HepG2 (cell line): ENCODE measurements around the gene SPP1. TPM values are rescaled to one million over a fixed set of nuclear protein-coding genes. Genes with fewer than 3 reads are reported as not detected.

ENCODE experiments used
- FIP1L1 ChIP-seq: fragments of 200-400 bp; formaldehyde crosslinking; IDR thresholded peaks from 2 replicates; pipeline ENCODE4 v1.6.1; 2018; ENCODE audit warnings: low read depth, mild to moderate bottlenecking, low read length, moderate library complexity, borderline replicate concordance; ENCODE audit not compliant: insufficient read depth
- GATAD2A ChIP-seq: IDR thresholded peaks from 2 replicates; pipeline ENCODE4 v1.6.1; 2016
- GFI1 ChIP-seq: sonication (generic); formaldehyde crosslinking; IDR thresholded peaks from 2 replicates; pipeline ENCODE4 v1.5.0; 2020; ENCODE audit warnings: missing genetic modification reagents, mild to moderate bottlenecking, borderline replicate concordance
- HOXA5 ChIP-seq: sonication (generic); formaldehyde crosslinking; IDR thresholded peaks from 2 replicates; pipeline ENCODE4 v1.4.0; 2020; ENCODE audit warnings: missing genetic modification reagents
- KDM6A ChIP-seq: IDR thresholded peaks from 2 replicates; pipeline ENCODE4 v1.6.1; 2016; ENCODE audit warnings: low read depth
- KLF15 ChIP-seq: sonication (generic); formaldehyde crosslinking; IDR thresholded peaks from 2 replicates; pipeline ENCODE4 v1.8.1; 2023; ENCODE audit warnings: borderline replicate concordance, mild to moderate bottlenecking, inconsistent platforms, missing genetic modification reagents, mixed read lengths
- KLF16 ChIP-seq, 2 experiments: sonication (generic) in 1 of 2; formaldehyde crosslinking in 1 of 2; IDR thresholded peaks; 2 replicates each; pipeline versions ENCODE4 v1.6.1 to v1.8.0; 2016 to 2023; ENCODE audit warnings: missing genetic modification reagents in 2 of 2, missing compliant biosample characterization in 1 of 2
- MLLT10 ChIP-seq: sonication (generic); formaldehyde crosslinking; IDR thresholded peaks from 2 replicates; pipeline ENCODE4 v1.4.0; 2020; ENCODE audit warnings: missing genetic modification reagents
- NFIB ChIP-seq: sonication (generic); formaldehyde crosslinking; IDR thresholded peaks from 2 replicates; pipeline ENCODE4 v1.9.0; 2021; ENCODE audit warnings: missing genetic modification reagents, mild to moderate bottlenecking, borderline replicate concordance
- NKX3-1 ChIP-seq: sonication (generic); formaldehyde crosslinking; IDR thresholded peaks from 2 replicates; pipeline ENCODE4 v1.5.0; 2020; ENCODE audit warnings: missing genetic modification reagents
- ONECUT2 ChIP-seq: sonication (generic); formaldehyde crosslinking; IDR thresholded peaks from 2 replicates; pipeline ENCODE4 v1.4.0; 2020; ENCODE audit warnings: missing genetic modification reagents
- RAD21 ChIP-seq: fragments of 450-650 bp; formaldehyde crosslinking; IDR thresholded peaks from 2 replicates; pipeline ENCODE4 v1.5.0; 2020; ENCODE audit warnings: mild to moderate bottlenecking
- RCOR2 ChIP-seq: IDR thresholded peaks from 2 replicates; pipeline ENCODE4 v1.6.1; 2016; ENCODE audit warnings: missing biosample characterization, missing genetic modification reagents
- RFX3 ChIP-seq: IDR thresholded peaks from 2 replicates; pipeline ENCODE4 v1.6.1; 2016; ENCODE audit warnings: missing biosample characterization, missing genetic modification reagents
- SMAD1 ChIP-seq: sonication (generic); formaldehyde crosslinking; IDR thresholded peaks from 2 replicates; pipeline ENCODE4 v1.4.0; 2020; ENCODE audit warnings: missing genetic modification reagents, low read depth, mild to moderate bottlenecking, borderline replicate concordance
- SMC3 ChIP-seq: IDR thresholded peaks from 2 replicates; pipeline ENCODE4 v1.6.1; 2011; ENCODE audit warnings: low read length, improper control_type of control experiment
- THAP11 ChIP-seq: IDR thresholded peaks from 2 replicates; pipeline ENCODE4 v1.6.1; 2016; ENCODE audit warnings: missing biosample characterization, missing genetic modification reagents
- THYN1 ChIP-seq: sonication (generic); formaldehyde crosslinking; IDR thresholded peaks from 2 replicates; pipeline ENCODE4 v1.8.1; 2023; ENCODE audit warnings: low read depth, mild to moderate bottlenecking, moderate library complexity, missing genetic modification reagents, borderline replicate concordance
- ZBTB42 ChIP-seq: sonication (generic); formaldehyde crosslinking; IDR thresholded peaks from 2 replicates; pipeline ENCODE4 v1.5.0; 2020; ENCODE audit warnings: mild to moderate bottlenecking, missing genetic modification reagents
- ZNF232 ChIP-seq: sonication (generic); formaldehyde crosslinking; IDR thresholded peaks from 2 replicates; pipeline ENCODE4 v1.4.0; 2020; ENCODE audit warnings: missing genetic modification reagents, borderline replicate concordance
- ZNF350 ChIP-seq: sonication (generic); formaldehyde crosslinking; IDR thresholded peaks from 2 replicates; pipeline ENCODE4 v1.4.0; 2020; ENCODE audit warnings: mild to moderate bottlenecking, low read depth, missing genetic modification reagents, borderline replicate concordance
- ZNF562 ChIP-seq: sonication (generic); formaldehyde crosslinking; IDR thresholded peaks from 2 replicates; pipeline ENCODE4 v1.8.0; 2022; ENCODE audit warnings: missing genetic modification reagents, borderline replicate concordance
- ZNF709 ChIP-seq: sonication (generic); formaldehyde crosslinking; IDR thresholded peaks from 2 replicates; pipeline ENCODE4 v1.5.0; 2020; ENCODE audit warnings: mild to moderate bottlenecking, missing genetic modification reagents
- ZNF781 ChIP-seq: sonication (generic); formaldehyde crosslinking; IDR thresholded peaks from 2 replicates; pipeline ENCODE4 v1.5.1; 2020; ENCODE audit warnings: borderline replicate concordance, mild to moderate bottlenecking, missing genetic modification reagents; ENCODE audit errors: not compliant biosample characterization
- polyA plus RNA-seq, 8 experiments: library from polyadenylated mRNA; depleted of rRNA in 3 of 8; stranded (reverse) in 7 of 8; unstranded in 1 of 8; fragments of >200 nt; fragmentation: Illumina TruSeq in 4 of 8; extraction: Trizol in 4 of 8; gene quantifications; 2 replicates each; pipeline versions ENCODE4 v1.2.1 to v1.2.3, GENCODE V29; 2011 to 2016; ENCODE audit warnings: low read depth in 4 of 8, missing spikeins in 1 of 8, mixed read lengths in 1 of 8; ENCODE audit not compliant: insufficient read depth in 1 of 8
- total RNA-seq, 5 experiments: library from RNA; depleted of rRNA; stranded (reverse); fragments of >200 nt; fragmentation: Illumina TruSeq; extraction: Trizol; gene quantifications; 2 replicates each; pipeline ENCODE4 v1.2.3, GENCODE V29; 2016; ENCODE audit warnings: low read depth in 1 of 5
- TF ChIP-seq, protein P1 (sequence below): sonication (generic); formaldehyde crosslinking; conservative IDR thresholded peaks from 2 replicates; pipeline ENCODE4 v1.4.0; 2020; ENCODE audit warnings: missing genetic modification reagents
- TF ChIP-seq, protein P2 (sequence below): IDR thresholded peaks from 2 replicates; pipeline ENCODE4 v1.6.1; 2016; ENCODE audit warnings: mild to moderate bottlenecking
- TF ChIP-seq, protein P3 (sequence below): IDR thresholded peaks from 2 replicates; pipeline ENCODE4 v1.6.1; 2016; ENCODE audit warnings: low read depth, borderline replicate concordance

Gene SPP1
- total and polyA plus RNA-seq, 2 of the 13 experiments (the other 11 are each of a cell fraction or from before 2014, with no cell fraction given) = 682 to 788 TPM

DNA sequence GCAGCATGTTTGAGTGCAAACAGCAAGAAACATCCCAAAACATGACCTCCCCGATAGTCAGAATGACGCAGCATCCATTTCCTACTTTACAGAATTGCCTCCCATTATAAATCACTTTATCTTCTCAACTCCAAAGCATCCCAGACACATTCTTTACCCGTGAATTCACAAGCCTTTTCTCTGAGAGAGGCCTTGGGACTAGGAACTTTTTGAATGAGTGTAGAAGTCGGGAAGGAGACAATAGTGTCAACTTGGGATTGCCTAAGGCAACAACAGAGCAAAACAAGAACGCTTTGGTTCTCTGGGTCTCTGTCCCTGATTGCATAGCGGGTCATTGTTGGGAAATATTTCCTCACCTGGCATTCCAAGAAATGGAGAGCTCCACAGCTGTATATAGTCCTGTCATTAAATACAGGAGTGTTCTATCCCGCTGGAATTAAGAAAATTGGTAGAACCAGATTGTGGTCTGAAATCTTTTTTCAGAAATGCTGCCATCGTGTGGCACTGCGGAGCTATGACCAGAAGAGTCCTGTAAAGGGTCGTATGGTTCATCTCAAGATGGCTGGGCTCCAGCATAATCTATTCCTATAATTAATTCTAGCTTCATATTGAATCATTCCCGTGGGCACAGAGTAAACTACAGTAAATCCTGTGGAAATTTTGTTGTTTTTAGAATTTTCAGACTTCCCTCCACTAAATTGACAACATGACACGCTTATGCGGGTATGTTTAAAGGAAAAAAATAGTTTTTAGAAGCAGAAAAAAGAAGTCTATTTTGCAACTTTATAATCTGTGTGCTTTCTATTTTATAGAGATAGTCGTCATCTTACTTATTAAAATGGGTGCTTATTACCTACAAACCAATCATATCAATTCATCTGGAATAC lies 2.0 kb upstream of the SPP1 start (continued):
- TF ChIP-seq THYN1 (CRISPR knock-in tag) (no peak), FIP1L1 (no peak), GFI1 (CRISPR knock-in tag) (0 out of 2 replicates have a peak, but pooled peaks have one; percentile 8), SMAD1 (CRISPR knock-in tag) (no peak), KLF16 (CRISPR knock-in tag; IDR thresholded peaks at IDR 0.05) (0 out of 4 replicates have a peak, but pooled peaks of 1 of the 2 experiments have one; percentile 25), ZBTB42 (no peak), ZNF350 (CRISPR knock-in tag) (no peak), KDM6A (CRISPR knock-in tag) (no peak), ONECUT2 (no peak), ZNF781 (CRISPR knock-in tag) (no peak), MLLT10 (no peak), SMC3 (peak; percentile 82), GATAD2A (CRISPR knock-in tag) (peak; percentile 47; the same call in 1 of the 2 replicates), RFX3 (CRISPR knock-in tag) (no peak), ZNF562 (CRISPR knock-in tag) (no peak), RCOR2 (CRISPR knock-in tag) (peak; percentile 32; the same call in 1 of the 2 replicates), KLF15 (CRISPR knock-in tag) (no peak), ZNF232 (CRISPR knock-in tag) (0 out of 2 replicates have a peak, but pooled peaks have one; percentile 41), NKX3-1 (no peak), HOXA5 (CRISPR knock-in tag) (no peak), RAD21 (CRISPR knock-in tag) (peak; percentile 73), NFIB (no peak), ZNF709 (CRISPR knock-in tag) (no peak), THAP11 (CRISPR knock-in tag) (0 out of 2 replicates have a peak, but pooled peaks have one; percentile 9)
- TF ChIP-seq, protein P1, sequence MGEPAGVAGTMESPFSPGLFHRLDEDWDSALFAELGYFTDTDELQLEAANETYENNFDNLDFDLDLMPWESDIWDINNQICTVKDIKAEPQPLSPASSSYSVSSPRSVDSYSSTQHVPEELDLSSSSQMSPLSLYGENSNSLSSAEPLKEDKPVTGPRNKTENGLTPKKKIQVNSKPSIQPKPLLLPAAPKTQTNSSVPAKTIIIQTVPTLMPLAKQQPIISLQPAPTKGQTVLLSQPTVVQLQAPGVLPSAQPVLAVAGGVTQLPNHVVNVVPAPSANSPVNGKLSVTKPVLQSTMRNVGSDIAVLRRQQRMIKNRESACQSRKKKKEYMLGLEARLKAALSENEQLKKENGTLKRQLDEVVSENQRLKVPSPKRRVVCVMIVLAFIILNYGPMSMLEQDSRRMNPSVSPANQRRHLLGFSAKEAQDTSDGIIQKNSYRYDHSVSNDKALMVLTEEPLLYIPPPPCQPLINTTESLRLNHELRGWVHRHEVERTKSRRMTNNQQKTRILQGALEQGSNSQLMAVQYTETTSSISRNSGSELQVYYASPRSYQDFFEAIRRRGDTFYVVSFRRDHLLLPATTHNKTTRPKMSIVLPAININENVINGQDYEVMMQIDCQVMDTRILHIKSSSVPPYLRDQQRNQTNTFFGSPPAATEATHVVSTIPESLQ = no peak
- TF ChIP-seq, protein P2, sequence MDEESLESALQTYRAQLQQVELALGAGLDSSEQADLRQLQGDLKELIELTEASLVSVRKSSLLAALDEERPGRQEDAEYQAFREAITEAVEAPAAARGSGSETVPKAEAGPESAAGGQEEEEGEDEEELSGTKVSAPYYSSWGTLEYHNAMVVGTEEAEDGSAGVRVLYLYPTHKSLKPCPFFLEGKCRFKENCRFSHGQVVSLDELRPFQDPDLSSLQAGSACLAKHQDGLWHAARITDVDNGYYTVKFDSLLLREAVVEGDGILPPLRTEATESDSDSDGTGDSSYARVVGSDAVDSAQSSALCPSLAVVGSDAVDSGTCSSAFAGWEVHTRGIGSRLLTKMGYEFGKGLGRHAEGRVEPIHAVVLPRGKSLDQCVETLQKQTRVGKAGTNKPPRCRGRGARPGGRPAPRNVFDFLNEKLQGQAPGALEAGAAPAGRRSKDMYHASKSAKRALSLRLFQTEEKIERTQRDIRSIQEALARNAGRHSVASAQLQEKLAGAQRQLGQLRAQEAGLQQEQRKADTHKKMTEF (CRISPR knock-in tag) = no peak
- TF ChIP-seq, protein P3, sequence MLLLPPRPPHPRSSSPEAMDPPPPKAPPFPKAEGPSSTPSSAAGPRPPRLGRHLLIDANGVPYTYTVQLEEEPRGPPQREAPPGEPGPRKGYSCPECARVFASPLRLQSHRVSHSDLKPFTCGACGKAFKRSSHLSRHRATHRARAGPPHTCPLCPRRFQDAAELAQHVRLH (CRISPR knock-in tag) = 0 out of 2 replicates have a peak, but pooled peaks have one; percentile 12
